Hematopoietic multipotent progenitor cell treated with erythropoietin and hydrocortisone succinate and interleukin-3 and kit ligand, for 8 days (in vitro differentiated cells): ENCODE measurements around the gene DNMT1.
"Not testable (repeated sequence)": the region's sequence is repeated elsewhere in the genome, so short reads cannot be mapped to it uniquely, and the experiment has no call there.

Experiments
- DNase-seq: peaks from one replicate; pipeline ENCODE4 v3.0.0-alpha.2; 2015

The DNMT1 gene

GRCh38 chr19:10182076-10182475, 12.7 kb downstream of the DNMT1 start:
- DNase-seq = no peak

DNA sequence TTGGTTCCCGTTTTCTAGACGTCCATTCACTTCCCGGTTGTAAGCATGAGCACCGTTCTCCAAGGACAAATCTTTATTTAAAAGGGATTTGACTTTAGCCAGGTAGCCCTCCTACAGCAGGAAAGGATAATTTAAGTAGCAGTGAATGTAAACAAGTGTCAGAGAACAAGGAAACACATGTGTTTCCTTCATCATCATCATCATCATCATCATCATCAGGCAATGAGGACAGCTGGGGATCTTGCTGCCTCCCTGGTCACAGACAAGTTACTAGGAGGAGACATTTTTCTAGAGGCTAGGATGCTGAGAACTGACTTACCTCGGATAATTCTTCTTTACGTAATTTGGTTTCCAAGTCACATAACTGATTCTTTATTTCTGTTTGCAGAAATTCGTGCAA, 14.3 kb downstream of the DNMT1 start:
- no peak for DNase-seq

GRCh38 chr19:10180024-10180423, 14.7 kb downstream of the DNMT1 start:
- not testable (repeated sequence) for DNase-seq

GRCh38 chr19:10173527-10173926, 21.2 kb downstream of the DNMT1 start:
- no peak for DNase-seq

DNA sequence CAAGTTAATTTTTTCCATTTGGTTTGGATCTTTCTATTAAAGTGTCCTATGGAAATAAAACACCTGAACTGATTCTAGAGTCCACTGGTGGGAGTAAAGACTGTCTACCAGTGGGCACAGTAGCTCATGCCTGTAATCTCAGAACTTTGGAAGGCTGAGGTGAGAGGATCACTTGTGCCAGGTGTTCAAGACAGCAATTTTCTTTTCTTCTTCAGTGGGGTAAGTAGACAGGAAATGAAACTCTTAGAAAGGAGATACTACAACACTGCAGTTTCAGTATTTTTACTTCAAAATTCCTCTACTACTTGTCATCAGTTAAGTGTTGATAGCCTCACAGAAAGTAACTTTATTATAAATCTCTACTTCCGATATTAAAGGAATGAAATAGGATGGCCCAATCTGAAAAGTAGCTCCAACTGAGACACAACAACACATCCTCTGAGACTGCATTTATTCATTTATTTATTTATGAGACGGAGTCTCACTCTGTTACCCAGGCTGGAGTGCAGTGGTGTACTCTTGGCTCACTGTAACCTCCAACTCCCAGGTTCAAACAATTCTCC, 26.3 kb downstream of the DNMT1 start:
- DNase-seq = no peak

- DNase-seq = no peak
Observed at GRCh38 chr19:10167459-10167858, 27.3 kb downstream of the DNMT1 start.

- not testable (repeated sequence) for DNase-seq
Observed at GRCh38 chr19:10166501-10166900, 28.3 kb downstream of the DNMT1 start.

- no peak for DNase-seq
Observed at GRCh38 chr19:10166046-10166445, 28.7 kb downstream of the DNMT1 start.

GRCh38 chr19:10163536-10163935, 31.2 kb downstream of the DNMT1 start:
- no peak for DNase-seq

DNA sequence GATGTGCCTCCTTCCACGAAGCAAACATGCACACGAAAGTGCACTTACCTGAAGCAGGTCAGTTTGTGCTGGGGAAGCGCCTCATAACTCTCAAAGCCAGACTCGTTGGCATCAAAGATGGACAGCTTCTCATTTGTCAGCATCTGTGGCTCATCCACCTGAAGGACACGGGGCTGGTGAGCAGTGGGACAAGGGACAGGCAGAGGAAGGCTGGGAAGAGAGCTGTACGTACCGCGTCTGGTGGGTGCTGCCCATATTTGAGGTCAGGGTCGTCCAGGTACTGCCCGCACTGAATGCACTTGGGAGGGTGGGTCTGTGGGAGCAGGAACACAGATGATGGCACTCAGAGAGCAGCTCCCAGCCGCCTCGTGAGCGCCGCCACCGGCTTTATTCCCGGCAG, 35.1 kb downstream of the DNMT1 start:
- DNase-seq = no peak

- no peak for DNase-seq
Observed at GRCh38 chr19:10158485-10158884, 36.3 kb downstream of the DNMT1 start.

GRCh38 chr19:10158071-10158470, 36.7 kb downstream of the DNMT1 start:
- no peak for DNase-seq

- no peak for DNase-seq
Observed at GRCh38 chr19:10155839-10156238, 38.9 kb downstream of the DNMT1 start.

- DNase-seq = no peak
Observed at GRCh38 chr19:10152100-10152499, 42.7 kb downstream of the DNMT1 start.

DNA sequence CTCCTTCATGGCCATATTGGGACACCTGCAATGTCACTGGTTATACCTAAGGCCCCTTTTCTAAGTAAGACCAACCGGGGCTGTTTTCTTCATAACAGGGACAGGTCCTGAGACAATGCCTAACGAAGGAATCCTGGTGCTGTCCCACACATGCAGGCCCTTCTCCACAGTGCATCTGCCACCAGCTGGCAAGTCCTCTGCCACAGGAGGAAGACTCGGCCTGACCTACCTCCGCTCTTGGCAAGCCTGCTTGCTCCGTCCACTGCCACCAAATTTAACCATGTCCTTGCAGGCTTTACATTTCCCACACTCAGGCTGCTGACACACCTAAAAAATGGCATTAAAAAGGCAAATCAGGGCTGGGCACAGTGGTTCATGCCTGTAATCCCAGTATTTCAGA, 43.2 kb downstream of the DNMT1 start:
- DNase-seq = no peak

- DNase-seq = no peak
Observed at GRCh38 chr19:10149427-10149826, 45.3 kb downstream of the DNMT1 start.

- DNase-seq = no peak
Observed at GRCh38 chr19:10146142-10146541, 48.6 kb downstream of the DNMT1 start.

GRCh38 chr19:10145031-10145430, 49.7 kb downstream of the DNMT1 start:
- no peak for DNase-seq

GRCh38 chr19:10144361-10144760, 50.4 kb downstream of the DNMT1 start:
- DNase-seq = no peak

GRCh38 chr19:10143681-10144080, 51.1 kb downstream of the DNMT1 start:
- DNase-seq = no peak

GRCh38 chr19:10142701-10143375, 51.9 kb downstream of the DNMT1 start:
- no peak for DNase-seq

DNA sequence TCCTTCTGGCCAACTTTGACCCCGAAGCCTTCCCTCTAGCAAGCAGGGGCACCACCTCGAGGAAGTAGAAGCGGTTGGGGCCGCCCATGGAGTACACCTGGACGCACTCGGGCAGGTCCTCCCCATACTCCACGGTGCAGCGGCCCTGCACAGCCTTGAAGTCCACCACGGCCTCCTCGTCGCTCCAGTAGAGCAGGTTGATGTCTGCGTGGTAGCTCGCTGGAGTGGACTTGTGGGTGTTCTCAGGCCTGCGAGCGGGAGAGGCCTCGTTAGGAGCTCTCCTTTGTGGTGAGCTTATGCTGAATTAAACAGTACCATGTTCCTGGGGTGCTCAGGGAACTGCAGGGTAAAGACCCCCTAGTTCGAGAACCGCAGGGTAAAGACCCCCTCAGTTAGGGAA, 52.8 kb downstream of the DNMT1 start:
- no peak for DNase-seq

GRCh38 chr19:10141479-10141878, 53.3 kb downstream of the DNMT1 start:
- DNase-seq = no peak

- DNase-seq = no peak
Observed at GRCh38 chr19:10139952-10140351, 54.8 kb downstream of the DNMT1 start.
